ENCODE results near the gene ZSCAN12.
"Not testable (repeated sequence)": the region's sequence is repeated elsewhere in the genome, so short reads cannot be mapped to it uniquely, and the experiment has no call there.

DNA sequence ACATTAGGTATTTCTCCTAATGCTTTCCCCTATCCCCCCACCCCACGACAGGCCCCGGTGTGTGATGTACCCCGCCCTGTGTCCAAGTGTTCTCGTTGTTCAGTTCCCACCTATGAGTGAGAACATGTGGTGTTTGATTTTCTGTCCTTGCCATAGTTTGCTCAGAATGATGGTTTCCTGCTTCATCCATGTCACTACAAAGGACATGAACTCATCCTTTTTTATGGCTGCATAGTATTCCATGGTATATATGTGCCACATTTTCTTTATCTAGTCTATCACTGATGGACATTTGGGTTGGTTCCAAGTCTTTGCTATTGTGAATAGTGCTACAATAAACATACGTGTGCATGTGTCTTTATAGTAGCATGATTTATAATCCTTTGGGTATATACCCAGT is 4.4 kb upstream of the ZSCAN12 start:
- TF ChIP-seq CTCF (IDR thresholded peaks at IDR 0.05 in 8 of 11, conservative IDR thresholded peaks at IDR 0.05 in 3 of 11); POLR2A (IDR thresholded peaks at IDR 0.05): not testable (repeated sequence)

Data from spleen (tissue), 7 donors.